ENCODE results near the gene CAMSAP2. TPM values are rescaled to one million over a fixed set of nuclear protein-coding genes. Genes with fewer than 3 reads are reported as not detected.

Gene CAMSAP2
- total RNA-seq, 1 experiment from 2014 or later = 20.7 TPM

- TF ChIP-seq ZNF281 (CRISPR knock-in tag; IDR thresholded peaks at IDR 0.05) (peak; percentile 41; the same call in 1 of the 2 replicates), ATF2 (CRISPR knock-in tag; IDR thresholded peaks at IDR 0.05; ENCODE audit: borderline replicate concordance, low read depth) (no peak), ZNF232 (CRISPR knock-in tag; IDR thresholded peaks at IDR 0.05) (no peak; the same call in 1 of the 2 replicates), CDX4 (CRISPR knock-in tag; IDR thresholded peaks at IDR 0.05; ENCODE audit: borderline replicate concordance) (no peak), NR1H2 (CRISPR knock-in tag; IDR thresholded peaks at IDR 0.05) (no peak), HMGXB4 (CRISPR knock-in tag; IDR thresholded peaks at IDR 0.05) (peak; percentile 79), ZNF263 (CRISPR knock-in tag; IDR thresholded peaks at IDR 0.05; ENCODE audit: low read depth) (peak; percentile 64), ZNF512 (CRISPR knock-in tag; IDR thresholded peaks at IDR 0.05; ENCODE audit: borderline replicate concordance) (no peak), FOXP4 (CRISPR knock-in tag; IDR thresholded peaks at IDR 0.05) (no peak; the same call in 1 of the 2 replicates), MYBL2 (CRISPR knock-in tag; IDR thresholded peaks at IDR 0.05) (0 out of 2 replicates have a peak, but pooled peaks have one; percentile 44), KAT7 (CRISPR knock-in tag; IDR thresholded peaks at IDR 0.05; ENCODE audit: borderline replicate concordance) (0 out of 2 replicates have a peak, but pooled peaks have one; percentile 47), ARID4B (CRISPR knock-in tag; IDR thresholded peaks at IDR 0.05; ENCODE audit: borderline replicate concordance) (peak; percentile 46; the same call in 1 of the 2 replicates), ZNF317 (CRISPR knock-in tag; IDR thresholded peaks at IDR 0.05; ENCODE audit: borderline replicate concordance, low read depth) (no peak), FOXP1 (CRISPR knock-in tag; IDR thresholded peaks at IDR 0.05; ENCODE audit: borderline replicate concordance) (peak; percentile 44; the same call in 1 of the 2 replicates), ZBTB43 (CRISPR knock-in tag; IDR thresholded peaks at IDR 0.05) (0 out of 2 replicates have a peak, but pooled peaks have one; percentile 37)
Measured at GRCh38 chr1:200738949-200739651, 407 bp downstream of the CAMSAP2 start (continued).
